Astrocyte (in vitro differentiated cells and primary cell): ENCODE results near the gene LRRC47. TPM values are rescaled to one million over a fixed set of nuclear protein-coding genes. Genes with fewer than 3 reads are reported as not detected.

Experiments used
- DNase-seq: peaks from one replicate; pipeline ENCODE4 v3.0.0-alpha.2; 2010; ENCODE audit warnings: low read depth
- FAIRE-seq: peaks from 2 replicates; lab custom pipeline; 2011; peaks lifted over from hg19 to GRCh38; lab: Jason Lieb, UNC
- H2AFZ ChIP-seq: 2 replicates; pipeline ENCODE4 v1.6.0; 2012; ENCODE audit warnings: low read depth, low read length, inconsistent platforms
- H3K27ac ChIP-seq: 2 replicates; pipeline ENCODE4 v1.5.1; 2011; ENCODE audit warnings: low read depth, low read length, inconsistent platforms
- H3K27me3 ChIP-seq: 2 replicates; pipeline ENCODE4 v1.6.0; 2011; ENCODE audit warnings: low read length, inconsistent platforms; ENCODE audit not compliant: insufficient read depth
- H3K36me3 ChIP-seq: 2 replicates; pipeline ENCODE4 v1.5.1; 2011; ENCODE audit warnings: low read length, inconsistent platforms; ENCODE audit not compliant: insufficient read depth
- H3K4me1 ChIP-seq: 2 replicates; pipeline ENCODE4 v1.5.1; 2011; ENCODE audit warnings: low read length, inconsistent platforms; ENCODE audit not compliant: insufficient read depth
- H3K4me2 ChIP-seq: 2 replicates; pipeline ENCODE4 v1.6.0; 2012; ENCODE audit warnings: low read length, inconsistent platforms
- H3K4me3 ChIP-seq: 2 replicates; pipeline ENCODE4 v1.5.1; 2011; ENCODE audit warnings: low read depth, mild to moderate bottlenecking, low read length, inconsistent platforms; ENCODE audit not compliant: insufficient read depth
- H3K79me2 ChIP-seq: 2 replicates; pipeline ENCODE4 v1.6.0; 2012; ENCODE audit warnings: mild to moderate bottlenecking, low read length, inconsistent platforms; ENCODE audit not compliant: insufficient read depth
- H3K9ac ChIP-seq: 2 replicates; pipeline ENCODE4 v1.6.0; 2012; ENCODE audit warnings: mild to moderate bottlenecking, low read length, inconsistent platforms
- H3K9me3 ChIP-seq: 2 replicates; pipeline ENCODE4 v1.5.1; 2012; ENCODE audit warnings: low read depth, mild to moderate bottlenecking, low read length, inconsistent platforms; ENCODE audit not compliant: insufficient read depth
- H4K20me1 ChIP-seq: 2 replicates; pipeline ENCODE4 v1.6.0; 2012; ENCODE audit warnings: low read length, inconsistent platforms; ENCODE audit not compliant: insufficient read depth
- H3K27ac Mint-ChIP-seq: one replicate; pipeline ENCODE4 v1.8.0; 2021; ENCODE audit warnings: mild to moderate bottlenecking, mixed read lengths; ENCODE audit not compliant: unreplicated experiment
- H3K27me3 Mint-ChIP-seq: one replicate; pipeline ENCODE4 v1.8.0; 2021; ENCODE audit warnings: low read depth, mixed read lengths; ENCODE audit not compliant: unreplicated experiment
- H3K36me3 Mint-ChIP-seq: one replicate; pipeline ENCODE4 v1.8.0; 2021; ENCODE audit warnings: low read depth, mixed read lengths; ENCODE audit not compliant: unreplicated experiment
- H3K4me1 Mint-ChIP-seq: one replicate; pipeline ENCODE4 v1.8.0; 2021; ENCODE audit warnings: low read depth, mixed read lengths; ENCODE audit not compliant: unreplicated experiment
- H3K4me3 Mint-ChIP-seq: one replicate; pipeline ENCODE4 v1.8.0; 2021; ENCODE audit warnings: mild to moderate bottlenecking, moderate library complexity, mixed read lengths; ENCODE audit not compliant: unreplicated experiment
- H3K9me3 Mint-ChIP-seq: one replicate; pipeline ENCODE4 v1.8.0; 2021; ENCODE audit warnings: mild to moderate bottlenecking, mixed read lengths; ENCODE audit not compliant: unreplicated experiment
- EZH2 ChIP-seq: IDR thresholded peaks from 2 replicates; pipeline ENCODE4 v1.6.1; 2012; ENCODE audit warnings: mild to moderate bottlenecking, low read length, inconsistent platforms; ENCODE audit not compliant: insufficient read depth
- total RNA-seq: library from RNA; stranded (reverse); gene quantifications from 2 replicates; pipeline ENCODE4 v1.2.1, GENCODE V29; 2021
- TF ChIP-seq, protein P1 (sequence below): IDR thresholded peaks from 2 replicates; pipeline ENCODE4 v1.5.1; 2011; ENCODE audit warnings: low read depth, mild to moderate bottlenecking, inconsistent platforms, low read length, moderate library complexity; ENCODE audit not compliant: insufficient read depth

Gene LRRC47
- total RNA-seq, 1 donor from 2014 or later = 51.5 TPM

DNA sequence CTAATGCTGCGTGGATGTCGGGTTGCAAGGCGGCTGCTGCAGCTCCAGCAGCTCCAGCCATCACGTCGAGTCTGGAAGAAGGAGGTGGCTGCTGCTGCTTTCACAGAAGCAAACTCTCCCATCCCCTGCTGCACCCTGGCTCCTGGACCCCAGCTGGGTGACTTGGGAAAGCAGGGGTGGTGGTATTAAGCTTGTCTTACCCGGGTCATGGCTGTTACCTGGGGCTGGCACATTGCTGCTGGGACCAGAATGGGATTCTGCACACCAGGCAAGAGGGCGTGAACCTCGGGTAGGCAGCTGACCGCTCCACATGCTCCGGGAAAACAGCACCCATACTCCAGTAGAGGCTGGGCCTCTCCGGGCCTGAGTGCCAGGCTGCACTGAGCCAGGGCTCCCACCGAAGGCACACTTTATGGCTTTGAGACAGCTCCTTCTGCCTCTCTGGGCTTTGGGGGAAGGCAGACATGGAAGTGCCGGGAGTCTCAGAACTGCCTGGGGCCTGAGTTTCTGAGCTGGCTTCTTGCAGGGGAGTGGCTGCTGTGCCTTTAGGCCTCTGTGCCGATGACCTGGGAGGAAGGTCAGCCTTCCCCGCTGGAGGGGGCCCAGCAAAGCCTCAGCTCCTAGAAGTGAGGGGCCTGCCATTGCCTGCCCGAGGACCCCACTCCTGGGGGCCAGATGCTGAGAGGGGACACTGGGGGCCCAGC lies 22.6 kb downstream of the LRRC47 start:
- no peak for TF ChIP-seq EZH2
- TF ChIP-seq, protein P1, sequence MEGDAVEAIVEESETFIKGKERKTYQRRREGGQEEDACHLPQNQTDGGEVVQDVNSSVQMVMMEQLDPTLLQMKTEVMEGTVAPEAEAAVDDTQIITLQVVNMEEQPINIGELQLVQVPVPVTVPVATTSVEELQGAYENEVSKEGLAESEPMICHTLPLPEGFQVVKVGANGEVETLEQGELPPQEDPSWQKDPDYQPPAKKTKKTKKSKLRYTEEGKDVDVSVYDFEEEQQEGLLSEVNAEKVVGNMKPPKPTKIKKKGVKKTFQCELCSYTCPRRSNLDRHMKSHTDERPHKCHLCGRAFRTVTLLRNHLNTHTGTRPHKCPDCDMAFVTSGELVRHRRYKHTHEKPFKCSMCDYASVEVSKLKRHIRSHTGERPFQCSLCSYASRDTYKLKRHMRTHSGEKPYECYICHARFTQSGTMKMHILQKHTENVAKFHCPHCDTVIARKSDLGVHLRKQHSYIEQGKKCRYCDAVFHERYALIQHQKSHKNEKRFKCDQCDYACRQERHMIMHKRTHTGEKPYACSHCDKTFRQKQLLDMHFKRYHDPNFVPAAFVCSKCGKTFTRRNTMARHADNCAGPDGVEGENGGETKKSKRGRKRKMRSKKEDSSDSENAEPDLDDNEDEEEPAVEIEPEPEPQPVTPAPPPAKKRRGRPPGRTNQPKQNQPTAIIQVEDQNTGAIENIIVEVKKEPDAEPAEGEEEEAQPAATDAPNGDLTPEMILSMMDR = no peak
- H3K4me1 ChIP-seq = peaks cover 18% of the 10 kb centered on the region
- no peak overlapping the region for H3K27ac ChIP-seq
- no peaks in the 10 kb centered on the region for H3K27me3 ChIP-seq
- no peak overlapping the region for H3K27ac Mint-ChIP-seq
- no peak for DNase-seq
- H4K20me1 ChIP-seq = peaks cover 4% of the 10 kb centered on the region
- no peak for FAIRE-seq
- H3K9me3 Mint-ChIP-seq = no peaks in the 10 kb centered on the region
- H3K9me3 ChIP-seq = no peaks in the 10 kb centered on the region
- H3K79me2 ChIP-seq = no peaks in the 10 kb centered on the region
- no peaks in the 10 kb centered on the region for H3K36me3 Mint-ChIP-seq
- H3K4me1 Mint-ChIP-seq = peaks cover 6% of the 10 kb centered on the region
- no peak overlapping the region for H3K9ac ChIP-seq
- H3K27me3 Mint-ChIP-seq = peaks cover 6% of the 10 kb centered on the region
- no peak overlapping the region for H2AFZ ChIP-seq
- H3K4me2 ChIP-seq = no peak overlapping the region
- no peaks in the 10 kb centered on the region for H3K36me3 ChIP-seq
- peak overlapping the region; percentile 64 for H3K4me3 Mint-ChIP-seq
- no peak overlapping the region for H3K4me3 ChIP-seq

DNA sequence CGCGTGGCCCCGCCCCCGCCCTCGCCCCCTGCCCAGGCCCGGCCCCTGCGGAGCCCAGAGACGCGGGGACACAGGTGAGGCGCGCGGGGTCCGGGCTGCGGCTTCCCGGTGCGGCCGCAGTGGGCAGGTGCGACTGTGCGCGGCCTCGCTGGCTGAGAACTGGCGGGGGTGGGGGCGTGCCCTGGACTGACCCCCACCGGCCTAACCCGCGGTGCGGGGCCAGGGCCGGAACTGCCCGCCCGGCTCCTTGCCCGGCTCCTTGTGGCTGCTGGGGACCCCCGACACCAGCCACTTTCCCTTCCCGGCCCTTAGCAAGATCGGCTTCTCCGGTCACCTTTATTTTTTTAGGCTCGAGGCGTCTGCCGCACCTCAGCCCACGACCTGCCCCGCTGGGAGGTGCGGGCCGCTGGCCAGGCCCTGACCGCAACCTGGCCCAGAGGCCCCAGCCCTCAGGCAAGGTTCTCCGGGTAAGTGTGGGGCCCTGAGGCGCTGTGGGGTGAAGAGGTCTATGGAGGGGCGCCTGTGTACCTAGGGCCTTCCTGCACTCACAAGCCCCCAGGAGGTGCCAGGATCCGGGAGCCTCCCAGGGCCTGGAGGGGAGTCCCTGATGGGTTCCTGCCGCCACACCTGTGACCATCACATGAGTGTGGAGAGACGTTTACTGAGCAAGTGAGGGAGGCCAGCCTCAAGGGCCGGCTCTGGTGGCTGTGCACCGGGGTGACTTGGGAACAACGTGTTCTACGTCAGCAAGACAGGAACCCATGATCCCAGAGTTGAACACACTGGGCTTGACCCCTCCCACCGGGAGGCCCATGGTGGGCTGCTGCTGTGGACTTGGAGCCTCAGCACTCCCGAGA lies 23.4 kb downstream of the LRRC47 start, which contains the start of gene SMIM1:
Gene SMIM1, plus strand, starts transcription at position 35 of the 857 bp plus-strand sequence. CDS start 2,625 bp downstream, outside the sequence.
- Histone ChIP-seq H3K9me3 (no peaks in the 10 kb centered on the region), H3K4me2 (peak within 1 kb of the TSS; percentile 83), H3K9ac (peak within 1 kb of the TSS; percentile 43), H3K27ac (no peak within 1 kb of the TSS), H3K79me2 (no peaks in the 10 kb centered on the region), H3K27me3 (no peaks in the 10 kb centered on the region), H3K36me3 (no peaks in the 10 kb centered on the region), H2AFZ (peak within 1 kb of the TSS; percentile 87), H4K20me1 (peaks cover 2% of the 10 kb centered on the region), H3K4me1 (peaks cover 18% of the 10 kb centered on the region), H3K4me3 (peak within 1 kb of the TSS; percentile 55)
- TF ChIP-seq, protein P1 = no peak
- Mint-ChIP-seq H3K4me3 (peak within 1 kb of the TSS; percentile 74), H3K4me1 (peaks cover 6% of the 10 kb centered on the region), H3K36me3 (no peaks in the 10 kb centered on the region), H3K9me3 (no peaks in the 10 kb centered on the region), H3K27me3 (peaks cover 6% of the 10 kb centered on the region), H3K27ac (no peak within 1 kb of the TSS)
- DNase-seq (no peak), FAIRE-seq (no peak)
